GM23338 (cell line): Measurements from ENCODE around the gene NAXE. TPM values are rescaled to one million over a fixed set of nuclear protein-coding genes. Genes with fewer than 3 reads are reported as not detected.

ENCODE experiments used
- ATAC-seq: fragments of 200-7000 bp; cut with Tn5 transposase; 3 replicates; pipeline ENCODE4 v1.9.1; 2020
- DNase-seq: peaks from one replicate; pipeline ENCODE4 v3.0.0-alpha.2; 2015; ENCODE audit warnings: low spot score
- H2AFZ ChIP-seq: fragments of 200-600 bp; sonication (generic); 2 replicates; pipeline ENCODE4 v1.8.0; 2016; ENCODE audit warnings: antibody characterized with exemption, mild to moderate bottlenecking, moderate library complexity
- H3F3A ChIP-seq: fragments of 200-600 bp; sonication (generic); replicated peaks from 2 replicates; pipeline ENCODE4 v1.8.0; 2017; ENCODE audit warnings: antibody characterized with exemption, mixed run types, low read depth
- H3K27ac ChIP-seq: fragments of 200-600 bp; sonication (generic); 2 replicates; pipeline ENCODE4 v1.6.1; 2016; ENCODE audit warnings: low read depth
- H3K27me3 ChIP-seq: fragments of 200-600 bp; sonication (generic); 2 replicates; pipeline ENCODE4 v1.8.0; 2016; ENCODE audit warnings: mild to moderate bottlenecking, mixed run types, moderate library complexity; ENCODE audit not compliant: insufficient read depth
- H3K36me3 ChIP-seq: fragments of 200-600 bp; sonication (generic); 2 replicates; pipeline ENCODE4 v1.8.0; 2016; ENCODE audit warnings: mild to moderate bottlenecking; ENCODE audit not compliant: insufficient read depth
- H3K4me1 ChIP-seq: fragments of 200-600 bp; sonication (generic); 2 replicates; pipeline ENCODE4 v1.8.0; 2016; ENCODE audit warnings: mild to moderate bottlenecking, moderate library complexity; ENCODE audit not compliant: insufficient read depth
- H3K4me2 ChIP-seq: fragments of 200-600 bp; sonication (generic); 2 replicates; pipeline ENCODE4 v1.7.1; 2017; ENCODE audit warnings: mixed run types
- H3K4me3 ChIP-seq: fragments of 200-600 bp; sonication (generic); 2 replicates; pipeline ENCODE4 v1.6.1; 2016; ENCODE audit warnings: mixed run types
- H3K79me2 ChIP-seq: fragments of 200-600 bp; sonication (generic); replicated peaks from 2 replicates; pipeline ENCODE4 v1.8.0; 2017; ENCODE audit warnings: mild to moderate bottlenecking; ENCODE audit not compliant: insufficient read depth
- H3K9me2 ChIP-seq: fragments of 200-600 bp; sonication (generic); 2 replicates; pipeline ENCODE4 v1.8.0; 2017; ENCODE audit not compliant: insufficient read depth
- H4K20me1 ChIP-seq: fragments of 200-600 bp; sonication (generic); replicated peaks from 2 replicates; pipeline ENCODE4 v1.8.0; 2017; ENCODE audit warnings: mild to moderate bottlenecking; ENCODE audit not compliant: insufficient read depth
- H3K27ac Mint-ChIP-seq: 2 replicates; pipeline ENCODE4 v1.8.0; 2020; ENCODE audit warnings: inconsistent platforms, mild to moderate bottlenecking, moderate library complexity, mixed read lengths
- H3K27me3 Mint-ChIP-seq: 3 replicates; pipeline ENCODE4 v1.8.0; 2022; ENCODE audit warnings: low read depth, mild to moderate bottlenecking, moderate library complexity, mixed read lengths, inconsistent platforms; ENCODE audit not compliant: insufficient read depth, poor library complexity
- H3K36me3 Mint-ChIP-seq: 3 replicates; pipeline ENCODE4 v1.8.0; 2021; ENCODE audit warnings: low read depth, mild to moderate bottlenecking, inconsistent platforms, moderate library complexity, mixed read lengths
- H3K4me1 Mint-ChIP-seq: 3 replicates; pipeline ENCODE4 v1.8.0; 2020; ENCODE audit warnings: mild to moderate bottlenecking, inconsistent platforms, mixed read lengths
- H3K4me3 Mint-ChIP-seq: 3 replicates; pipeline ENCODE4 v1.8.0; 2021; ENCODE audit warnings: moderate library complexity, mild to moderate bottlenecking, inconsistent platforms, mixed read lengths
- H3K9me3 Mint-ChIP-seq: 3 replicates; pipeline ENCODE4 v1.8.0; 2020; ENCODE audit warnings: moderate library complexity, mild to moderate bottlenecking, inconsistent platforms, mixed read lengths
- CREB1 ChIP-seq: fragments of 250-450 bp; sonication (Bioruptor Pico); IDR thresholded peaks from 2 replicates; pipeline ENCODE4 v1.5.0; 2020; ENCODE audit warnings: low read depth, mild to moderate bottlenecking, moderate library complexity
- EZH2 ChIP-seq: fragments of 200-600 bp; sonication (generic); IDR thresholded peaks from one replicate; pipeline ENCODE4 v1.8.0; 2017; ENCODE audit warnings: antibody characterized with exemption, mild to moderate bottlenecking, low read depth; ENCODE audit not compliant: unreplicated experiment
- EZH2phosphoT487 ChIP-seq: fragments of 200-600 bp; sonication (generic); IDR thresholded peaks from one replicate; pipeline ENCODE4 v1.8.1; 2018; ENCODE audit warnings: antibody characterized with exemption; ENCODE audit not compliant: unreplicated experiment
- JUNB ChIP-seq: IDR thresholded peaks from one replicate; pipeline ENCODE4 v1.6.1; 2016; ENCODE audit warnings: antibody characterized with exemption; ENCODE audit not compliant: unreplicated experiment
- NANOG ChIP-seq: IDR thresholded peaks from 2 replicates; pipeline ENCODE4 v1.6.1; 2016; ENCODE audit warnings: antibody characterized with exemption, borderline replicate concordance
- POLR2AphosphoS5 ChIP-seq: IDR thresholded peaks from 2 replicates; pipeline ENCODE4 v1.6.1; 2016; ENCODE audit warnings: antibody characterized with exemption, low read depth
- STAT1 ChIP-seq: IDR thresholded peaks from one replicate; pipeline ENCODE4 v1.6.1; 2016; ENCODE audit warnings: antibody characterized with exemption; ENCODE audit not compliant: unreplicated experiment
- ZNF114 ChIP-seq: fragments of 250-450 bp; sonication (Bioruptor Pico); IDR thresholded peaks from 2 replicates; pipeline ENCODE4 v1.5.0; 2020; ENCODE audit warnings: mild to moderate bottlenecking, moderate library complexity
- ZNF331 ChIP-seq: fragments of 250-450 bp; sonication (Bioruptor Pico); IDR thresholded peaks from 2 replicates; pipeline ENCODE4 v1.5.0; 2020; ENCODE audit warnings: low read depth, mild to moderate bottlenecking, moderate library complexity
- polyA plus RNA-seq: library from polyadenylated mRNA; unstranded; fragments of >200 nt; fragmentation: Nextera tagmentation; extraction: Ambion mirVana; gene quantifications from 2 replicates; pipeline ENCODE4 v1.2.1, GENCODE V29; 2016
- total RNA-seq: library from RNA; depleted of rRNA; stranded (reverse); fragments of >200 nt; shearing (Covaris generic); gene quantifications from 2 replicates; pipeline ENCODE4 v1.2.3, GENCODE V29; 2014
- TF ChIP-seq, protein P1 (sequence below): IDR thresholded peaks from one replicate; pipeline ENCODE4 v1.6.1; 2018; ENCODE audit warnings: antibody characterized with exemption; ENCODE audit not compliant: unreplicated experiment
- TF ChIP-seq, protein P2 (sequence below): IDR thresholded peaks from 2 replicates; pipeline ENCODE4 v1.6.1; 2016; ENCODE audit warnings: antibody characterized with exemption
- TF ChIP-seq, protein P3 (sequence below), 2 experiments: fragments of 200-600 bp in 1 of 2; sonication (generic) in 1 of 2; conservative IDR thresholded peaks; 2 replicates each; pipeline versions ENCODE4 v1.5.1 to v1.6.1; 2016 to 2017; ENCODE audit warnings: antibody characterized with exemption in 2 of 2, low read depth in 2 of 2, mild to moderate bottlenecking in 2 of 2, moderate library complexity in 1 of 2
- TF ChIP-seq, protein P4 (sequence below): fragments of 250-450 bp; sonication (Bioruptor Pico); IDR thresholded peaks from 2 replicates; pipeline ENCODE4 v1.5.0; 2020; ENCODE audit warnings: mild to moderate bottlenecking, moderate library complexity

Gene NAXE
- total and polyA plus RNA-seq, 2 experiments from 2014 or later, result 82.1 to 87.5 TPM

DNA sequence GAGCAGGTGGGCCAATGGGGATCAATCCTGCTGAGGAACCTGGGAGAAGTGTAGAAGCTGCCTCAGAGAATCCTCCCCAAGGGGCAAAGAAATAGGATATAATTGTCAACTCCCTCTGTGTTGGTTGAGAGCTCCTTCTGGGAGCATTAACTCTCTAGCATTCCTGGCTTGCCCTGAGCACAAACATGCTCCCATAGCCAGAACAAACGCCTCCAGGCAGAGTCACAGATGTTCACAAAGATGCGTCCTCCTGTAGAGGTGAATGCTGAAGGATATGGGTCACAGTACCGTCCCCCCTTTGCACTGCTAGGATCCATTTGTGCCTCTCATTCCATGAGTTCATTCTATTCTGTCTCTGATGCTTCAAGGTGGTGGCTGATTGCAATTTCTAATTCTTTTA, 40.8 kb downstream of the NAXE start:
- no peak overlapping the region; the same call in 2 of the 3 replicates for H3K4me3 Mint-ChIP-seq

More for the DNA sequence above, 40.8 kb downstream of the NAXE start:
- Mint-ChIP-seq H3K27ac (no peak overlapping the region), H3K9me3 (no peaks in the 10 kb centered on the region), H3K27me3 (peaks cover 16% of the 10 kb centered on the region), H3K4me1 (peaks cover 7% of the 10 kb centered on the region), H3K36me3 (no peaks in the 10 kb centered on the region)
- ATAC-seq, result no peak
- H3K4me1 ChIP-seq, result no peaks in the 10 kb centered on the region
- no peaks in the 10 kb centered on the region for H3K36me3 ChIP-seq
- no peak for DNase-seq
- no peak overlapping the region for H3K4me3 ChIP-seq
- H3K27ac ChIP-seq, result no peak overlapping the region
- no peak overlapping the region for H2AFZ ChIP-seq
- peaks cover 4% of the 10 kb centered on the region; the same call in 1 of the 2 replicates for H3F3A ChIP-seq
- H3K9me2 ChIP-seq, result no peaks in the 10 kb centered on the region
- no peak overlapping the region for H3K4me2 ChIP-seq
- TF ChIP-seq, protein P1, sequence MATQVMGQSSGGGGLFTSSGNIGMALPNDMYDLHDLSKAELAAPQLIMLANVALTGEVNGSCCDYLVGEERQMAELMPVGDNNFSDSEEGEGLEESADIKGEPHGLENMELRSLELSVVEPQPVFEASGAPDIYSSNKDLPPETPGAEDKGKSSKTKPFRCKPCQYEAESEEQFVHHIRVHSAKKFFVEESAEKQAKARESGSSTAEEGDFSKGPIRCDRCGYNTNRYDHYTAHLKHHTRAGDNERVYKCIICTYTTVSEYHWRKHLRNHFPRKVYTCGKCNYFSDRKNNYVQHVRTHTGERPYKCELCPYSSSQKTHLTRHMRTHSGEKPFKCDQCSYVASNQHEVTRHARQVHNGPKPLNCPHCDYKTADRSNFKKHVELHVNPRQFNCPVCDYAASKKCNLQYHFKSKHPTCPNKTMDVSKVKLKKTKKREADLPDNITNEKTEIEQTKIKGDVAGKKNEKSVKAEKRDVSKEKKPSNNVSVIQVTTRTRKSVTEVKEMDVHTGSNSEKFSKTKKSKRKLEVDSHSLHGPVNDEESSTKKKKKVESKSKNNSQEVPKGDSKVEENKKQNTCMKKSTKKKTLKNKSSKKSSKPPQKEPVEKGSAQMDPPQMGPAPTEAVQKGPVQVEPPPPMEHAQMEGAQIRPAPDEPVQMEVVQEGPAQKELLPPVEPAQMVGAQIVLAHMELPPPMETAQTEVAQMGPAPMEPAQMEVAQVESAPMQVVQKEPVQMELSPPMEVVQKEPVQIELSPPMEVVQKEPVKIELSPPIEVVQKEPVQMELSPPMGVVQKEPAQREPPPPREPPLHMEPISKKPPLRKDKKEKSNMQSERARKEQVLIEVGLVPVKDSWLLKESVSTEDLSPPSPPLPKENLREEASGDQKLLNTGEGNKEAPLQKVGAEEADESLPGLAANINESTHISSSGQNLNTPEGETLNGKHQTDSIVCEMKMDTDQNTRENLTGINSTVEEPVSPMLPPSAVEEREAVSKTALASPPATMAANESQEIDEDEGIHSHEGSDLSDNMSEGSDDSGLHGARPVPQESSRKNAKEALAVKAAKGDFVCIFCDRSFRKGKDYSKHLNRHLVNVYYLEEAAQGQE, result no peak
- TF ChIP-seq ZNF331, result no peak
- TF ChIP-seq, protein P2, sequence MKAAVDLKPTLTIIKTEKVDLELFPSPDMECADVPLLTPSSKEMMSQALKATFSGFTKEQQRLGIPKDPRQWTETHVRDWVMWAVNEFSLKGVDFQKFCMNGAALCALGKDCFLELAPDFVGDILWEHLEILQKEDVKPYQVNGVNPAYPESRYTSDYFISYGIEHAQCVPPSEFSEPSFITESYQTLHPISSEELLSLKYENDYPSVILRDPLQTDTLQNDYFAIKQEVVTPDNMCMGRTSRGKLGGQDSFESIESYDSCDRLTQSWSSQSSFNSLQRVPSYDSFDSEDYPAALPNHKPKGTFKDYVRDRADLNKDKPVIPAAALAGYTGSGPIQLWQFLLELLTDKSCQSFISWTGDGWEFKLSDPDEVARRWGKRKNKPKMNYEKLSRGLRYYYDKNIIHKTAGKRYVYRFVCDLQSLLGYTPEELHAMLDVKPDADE, result no peak
- TF ChIP-seq EZH2phosphoT487, result no peak
- TF ChIP-seq, protein P3, sequence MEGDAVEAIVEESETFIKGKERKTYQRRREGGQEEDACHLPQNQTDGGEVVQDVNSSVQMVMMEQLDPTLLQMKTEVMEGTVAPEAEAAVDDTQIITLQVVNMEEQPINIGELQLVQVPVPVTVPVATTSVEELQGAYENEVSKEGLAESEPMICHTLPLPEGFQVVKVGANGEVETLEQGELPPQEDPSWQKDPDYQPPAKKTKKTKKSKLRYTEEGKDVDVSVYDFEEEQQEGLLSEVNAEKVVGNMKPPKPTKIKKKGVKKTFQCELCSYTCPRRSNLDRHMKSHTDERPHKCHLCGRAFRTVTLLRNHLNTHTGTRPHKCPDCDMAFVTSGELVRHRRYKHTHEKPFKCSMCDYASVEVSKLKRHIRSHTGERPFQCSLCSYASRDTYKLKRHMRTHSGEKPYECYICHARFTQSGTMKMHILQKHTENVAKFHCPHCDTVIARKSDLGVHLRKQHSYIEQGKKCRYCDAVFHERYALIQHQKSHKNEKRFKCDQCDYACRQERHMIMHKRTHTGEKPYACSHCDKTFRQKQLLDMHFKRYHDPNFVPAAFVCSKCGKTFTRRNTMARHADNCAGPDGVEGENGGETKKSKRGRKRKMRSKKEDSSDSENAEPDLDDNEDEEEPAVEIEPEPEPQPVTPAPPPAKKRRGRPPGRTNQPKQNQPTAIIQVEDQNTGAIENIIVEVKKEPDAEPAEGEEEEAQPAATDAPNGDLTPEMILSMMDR (conservative IDR thresholded peaks at IDR 0.05; ENCODE audit: low read depth in 2 of 2), result no peak
- TF ChIP-seq POLR2AphosphoS5, result no peak
- TF ChIP-seq STAT1, result no peak
- TF ChIP-seq, protein P4, sequence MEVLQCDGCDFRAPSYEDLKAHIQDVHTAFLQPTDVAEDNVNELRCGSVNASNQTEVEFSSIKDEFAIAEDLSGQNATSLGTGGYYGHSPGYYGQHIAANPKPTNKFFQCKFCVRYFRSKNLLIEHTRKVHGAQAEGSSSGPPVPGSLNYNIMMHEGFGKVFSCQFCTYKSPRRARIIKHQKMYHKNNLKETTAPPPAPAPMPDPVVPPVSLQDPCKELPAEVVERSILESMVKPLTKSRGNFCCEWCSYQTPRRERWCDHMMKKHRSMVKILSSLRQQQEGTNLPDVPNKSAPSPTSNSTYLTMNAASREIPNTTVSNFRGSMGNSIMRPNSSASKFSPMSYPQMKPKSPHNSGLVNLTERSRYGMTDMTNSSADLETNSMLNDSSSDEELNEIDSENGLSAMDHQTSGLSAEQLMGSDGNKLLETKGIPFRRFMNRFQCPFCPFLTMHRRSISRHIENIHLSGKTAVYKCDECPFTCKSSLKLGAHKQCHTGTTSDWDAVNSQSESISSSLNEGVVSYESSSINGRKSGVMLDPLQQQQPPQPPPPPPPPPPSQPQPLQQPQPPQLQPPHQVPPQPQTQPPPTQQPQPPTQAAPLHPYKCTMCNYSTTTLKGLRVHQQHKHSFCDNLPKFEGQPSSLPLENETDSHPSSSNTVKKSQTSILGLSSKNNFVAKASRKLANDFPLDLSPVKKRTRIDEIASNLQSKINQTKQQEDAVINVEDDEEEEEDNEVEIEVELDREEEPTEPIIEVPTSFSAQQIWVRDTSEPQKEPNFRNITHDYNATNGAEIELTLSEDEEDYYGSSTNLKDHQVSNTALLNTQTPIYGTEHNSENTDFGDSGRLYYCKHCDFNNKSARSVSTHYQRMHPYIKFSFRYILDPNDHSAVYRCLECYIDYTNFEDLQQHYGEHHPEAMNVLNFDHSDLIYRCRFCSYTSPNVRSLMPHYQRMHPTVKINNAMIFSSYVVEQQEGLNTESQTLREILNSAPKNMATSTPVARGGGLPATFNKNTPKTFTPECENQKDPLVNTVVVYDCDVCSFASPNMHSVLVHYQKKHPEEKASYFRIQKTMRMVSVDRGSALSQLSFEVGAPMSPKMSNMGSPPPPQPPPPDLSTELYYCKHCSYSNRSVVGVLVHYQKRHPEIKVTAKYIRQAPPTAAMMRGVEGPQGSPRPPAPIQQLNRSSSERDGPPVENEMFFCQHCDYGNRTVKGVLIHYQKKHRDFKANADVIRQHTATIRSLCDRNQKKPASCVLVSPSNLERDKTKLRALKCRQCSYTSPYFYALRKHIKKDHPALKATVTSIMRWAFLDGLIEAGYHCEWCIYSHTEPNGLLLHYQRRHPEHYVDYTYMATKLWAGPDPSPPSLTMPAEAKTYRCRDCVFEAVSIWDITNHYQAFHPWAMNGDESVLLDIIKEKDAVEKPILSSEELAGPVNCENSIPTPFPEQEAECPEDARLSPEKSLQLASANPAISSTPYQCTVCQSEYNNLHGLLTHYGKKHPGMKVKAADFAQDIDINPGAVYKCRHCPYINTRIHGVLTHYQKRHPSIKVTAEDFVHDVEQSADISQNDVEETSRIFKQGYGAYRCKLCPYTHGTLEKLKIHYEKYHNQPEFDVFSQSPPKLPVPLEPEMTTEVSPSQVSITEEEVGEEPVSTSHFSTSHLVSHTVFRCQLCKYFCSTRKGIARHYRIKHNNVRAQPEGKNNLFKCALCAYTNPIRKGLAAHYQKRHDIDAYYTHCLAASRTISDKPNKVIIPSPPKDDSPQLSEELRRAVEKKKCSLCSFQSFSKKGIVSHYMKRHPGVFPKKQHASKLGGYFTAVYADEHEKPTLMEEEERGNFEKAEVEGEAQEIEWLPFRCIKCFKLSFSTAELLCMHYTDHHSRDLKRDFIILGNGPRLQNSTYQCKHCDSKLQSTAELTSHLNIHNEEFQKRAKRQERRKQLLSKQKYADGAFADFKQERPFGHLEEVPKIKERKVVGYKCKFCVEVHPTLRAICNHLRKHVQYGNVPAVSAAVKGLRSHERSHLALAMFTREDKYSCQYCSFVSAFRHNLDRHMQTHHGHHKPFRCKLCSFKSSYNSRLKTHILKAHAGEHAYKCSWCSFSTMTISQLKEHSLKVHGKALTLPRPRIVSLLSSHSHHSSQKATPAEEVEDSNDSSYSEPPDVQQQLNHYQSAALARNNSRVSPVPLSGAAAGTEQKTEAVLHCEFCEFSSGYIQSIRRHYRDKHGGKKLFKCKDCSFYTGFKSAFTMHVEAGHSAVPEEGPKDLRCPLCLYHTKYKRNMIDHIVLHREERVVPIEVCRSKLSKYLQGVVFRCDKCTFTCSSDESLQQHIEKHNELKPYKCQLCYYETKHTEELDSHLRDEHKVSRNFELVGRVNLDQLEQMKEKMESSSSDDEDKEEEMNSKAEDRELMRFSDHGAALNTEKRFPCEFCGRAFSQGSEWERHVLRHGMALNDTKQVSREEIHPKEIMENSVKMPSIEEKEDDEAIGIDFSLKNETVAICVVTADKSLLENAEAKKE, result no peak
- no peak for TF ChIP-seq EZH2
- TF ChIP-seq NANOG, result no peak
- TF ChIP-seq ZNF114 (CRISPR knock-in tag), result no peak
- TF ChIP-seq CREB1 (CRISPR knock-in tag), result no peak
- TF ChIP-seq JUNB, result no peak
- peaks cover 18% of the 10 kb centered on the region; the same call in 1 of the 2 replicates for H3K27me3 ChIP-seq
- no peaks in the 10 kb centered on the region for H3K79me2 ChIP-seq
- H4K20me1 ChIP-seq, result no peaks in the 10 kb centered on the region
